HFFc6 (cell line): ENCODE data around the gene GDF2. TPM values are rescaled to one million over a fixed set of nuclear protein-coding genes. Genes with fewer than 3 reads are reported as not detected.

ENCODE experiments used
- DNase-seq: peaks from one replicate; pipeline ENCODE4 v3.0.0-alpha.2; 2018
- H3K27ac Mint-ChIP-seq: 2 replicates; pipeline ENCODE4 v1.8.0; 2020; ENCODE audit warnings: mild to moderate bottlenecking, mixed read lengths
- H3K27me3 Mint-ChIP-seq: 2 replicates; pipeline ENCODE4 v1.8.0; 2021; ENCODE audit warnings: mild to moderate bottlenecking, moderate library complexity, mixed read lengths; ENCODE audit not compliant: insufficient read depth
- H3K36me3 Mint-ChIP-seq: 2 replicates; pipeline ENCODE4 v1.8.0; 2021; ENCODE audit warnings: low read depth, mixed read lengths
- H3K4me1 Mint-ChIP-seq: 2 replicates; pipeline ENCODE4 v1.8.0; 2020; ENCODE audit warnings: low read depth, mixed read lengths
- H3K4me3 Mint-ChIP-seq: 2 replicates; pipeline ENCODE4 v1.8.0; 2020; ENCODE audit warnings: mild to moderate bottlenecking, moderate library complexity, mixed read lengths
- H3K9me3 Mint-ChIP-seq: 2 replicates; pipeline ENCODE4 v1.8.0; 2020; ENCODE audit warnings: mild to moderate bottlenecking, mixed read lengths
- total RNA-seq, 6 experiments: library from RNA; stranded (reverse); fragmentation: NEBNext Ultra II Directional; extraction: Animal tissue kit (Norgen Biotek cat#: 25700); gene quantifications; 2 replicates in 1 of 6; 3 replicates in 5 of 6; pipeline ENCODE4 v1.2.3, GENCODE V29; 2021
- TF ChIP-seq, protein P1 (sequence below): fragments of 200-600 bp; sonication (generic); IDR thresholded peaks from 2 replicates; pipeline ENCODE4 v1.5.0; 2021; ENCODE audit warnings: antibody characterized with exemption, mild to moderate bottlenecking

GDF2 gene
- total RNA-seq, 6 experiments from 2014 or later = not detected

DNA sequence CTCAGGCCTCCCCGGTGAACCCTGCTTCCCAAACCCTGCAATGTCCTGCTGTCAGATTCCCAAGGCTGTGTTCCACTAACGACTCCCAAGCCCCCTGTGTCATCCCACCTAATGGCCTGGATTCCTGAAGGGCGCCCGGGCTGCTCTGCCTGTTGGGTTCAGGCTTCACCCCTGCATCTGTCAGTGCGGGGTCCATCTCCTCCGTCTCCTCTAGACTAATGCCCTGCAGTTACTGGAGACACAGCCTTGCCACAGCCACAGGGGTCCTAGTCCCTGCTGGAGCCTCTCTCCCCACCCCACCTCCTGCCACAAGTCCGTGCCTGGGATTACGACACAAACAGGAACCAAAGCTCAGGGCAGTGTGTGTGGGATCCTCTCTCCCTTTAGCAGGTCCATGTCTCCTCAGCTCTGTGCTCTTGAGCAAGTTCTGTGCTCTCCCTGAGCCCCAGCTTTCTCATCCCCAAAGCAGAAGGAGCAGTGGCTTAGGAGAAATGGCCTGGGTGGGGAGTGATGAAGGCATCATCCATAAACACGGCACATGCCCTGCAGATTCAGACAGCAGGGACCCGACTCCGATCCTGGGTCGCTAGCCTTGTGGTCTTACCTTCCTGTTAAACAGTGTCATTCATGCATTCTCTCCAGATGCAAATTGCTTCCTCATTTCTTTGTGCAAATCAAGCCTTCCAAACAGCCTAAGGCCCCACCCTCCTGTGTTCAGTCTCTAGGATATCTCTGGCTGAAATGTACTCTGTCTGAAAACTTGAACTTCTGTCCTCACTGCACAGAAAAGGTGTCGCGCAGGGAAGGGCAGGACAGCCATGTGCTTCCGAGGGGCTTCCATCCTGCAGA lies 17.7 kb downstream of the GDF2 start:
- TF ChIP-seq, protein P1, sequence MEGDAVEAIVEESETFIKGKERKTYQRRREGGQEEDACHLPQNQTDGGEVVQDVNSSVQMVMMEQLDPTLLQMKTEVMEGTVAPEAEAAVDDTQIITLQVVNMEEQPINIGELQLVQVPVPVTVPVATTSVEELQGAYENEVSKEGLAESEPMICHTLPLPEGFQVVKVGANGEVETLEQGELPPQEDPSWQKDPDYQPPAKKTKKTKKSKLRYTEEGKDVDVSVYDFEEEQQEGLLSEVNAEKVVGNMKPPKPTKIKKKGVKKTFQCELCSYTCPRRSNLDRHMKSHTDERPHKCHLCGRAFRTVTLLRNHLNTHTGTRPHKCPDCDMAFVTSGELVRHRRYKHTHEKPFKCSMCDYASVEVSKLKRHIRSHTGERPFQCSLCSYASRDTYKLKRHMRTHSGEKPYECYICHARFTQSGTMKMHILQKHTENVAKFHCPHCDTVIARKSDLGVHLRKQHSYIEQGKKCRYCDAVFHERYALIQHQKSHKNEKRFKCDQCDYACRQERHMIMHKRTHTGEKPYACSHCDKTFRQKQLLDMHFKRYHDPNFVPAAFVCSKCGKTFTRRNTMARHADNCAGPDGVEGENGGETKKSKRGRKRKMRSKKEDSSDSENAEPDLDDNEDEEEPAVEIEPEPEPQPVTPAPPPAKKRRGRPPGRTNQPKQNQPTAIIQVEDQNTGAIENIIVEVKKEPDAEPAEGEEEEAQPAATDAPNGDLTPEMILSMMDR = no peak
- no peaks in the 10 kb centered on the region for H3K9me3 Mint-ChIP-seq
- peaks cover 13% of the 10 kb centered on the region for H3K4me1 Mint-ChIP-seq
- H3K27ac Mint-ChIP-seq = no peak overlapping the region
- H3K4me3 Mint-ChIP-seq = no peak overlapping the region
- H3K27me3 Mint-ChIP-seq = peaks cover 28% of the 10 kb centered on the region
- H3K36me3 Mint-ChIP-seq = no peaks in the 10 kb centered on the region
- no peak for DNase-seq

DNA sequence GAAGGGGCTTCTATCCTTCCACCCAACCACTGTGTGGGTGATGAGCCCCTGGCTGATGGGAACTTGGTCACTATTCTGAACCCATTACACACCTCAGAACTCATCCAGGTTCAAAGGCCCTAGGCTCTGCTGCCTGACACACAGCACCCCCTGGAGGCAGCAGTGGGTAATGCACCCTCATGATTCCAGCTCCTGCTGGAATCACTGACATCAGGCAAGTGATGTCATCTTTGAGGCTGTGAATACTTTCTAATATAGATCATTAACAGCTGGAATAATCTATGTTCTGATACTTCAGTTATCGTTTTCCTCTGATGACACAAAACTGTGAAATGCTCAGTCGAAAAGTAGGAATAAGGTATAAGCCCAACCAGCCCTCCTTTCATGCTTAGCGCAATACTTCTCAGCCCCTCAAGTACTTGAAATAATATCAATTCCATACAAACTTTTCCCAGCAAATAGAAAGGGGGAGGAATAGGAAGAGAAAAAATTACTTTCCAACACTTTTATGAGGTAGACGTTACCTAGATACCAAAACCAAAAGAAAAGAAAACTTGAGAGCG lies 18.4 kb downstream of the GDF2 start:
- no peaks in the 10 kb centered on the region for H3K36me3 Mint-ChIP-seq
- TF ChIP-seq, protein P1 = peak; percentile 100
- H3K4me3 Mint-ChIP-seq = no peak overlapping the region
- no peak overlapping the region for H3K27ac Mint-ChIP-seq
- DNase-seq = peak; percentile 48
- peaks cover 34% of the 10 kb centered on the region for H3K27me3 Mint-ChIP-seq
- peaks cover 13% of the 10 kb centered on the region for H3K4me1 Mint-ChIP-seq
- no peaks in the 10 kb centered on the region for H3K9me3 Mint-ChIP-seq

DNA sequence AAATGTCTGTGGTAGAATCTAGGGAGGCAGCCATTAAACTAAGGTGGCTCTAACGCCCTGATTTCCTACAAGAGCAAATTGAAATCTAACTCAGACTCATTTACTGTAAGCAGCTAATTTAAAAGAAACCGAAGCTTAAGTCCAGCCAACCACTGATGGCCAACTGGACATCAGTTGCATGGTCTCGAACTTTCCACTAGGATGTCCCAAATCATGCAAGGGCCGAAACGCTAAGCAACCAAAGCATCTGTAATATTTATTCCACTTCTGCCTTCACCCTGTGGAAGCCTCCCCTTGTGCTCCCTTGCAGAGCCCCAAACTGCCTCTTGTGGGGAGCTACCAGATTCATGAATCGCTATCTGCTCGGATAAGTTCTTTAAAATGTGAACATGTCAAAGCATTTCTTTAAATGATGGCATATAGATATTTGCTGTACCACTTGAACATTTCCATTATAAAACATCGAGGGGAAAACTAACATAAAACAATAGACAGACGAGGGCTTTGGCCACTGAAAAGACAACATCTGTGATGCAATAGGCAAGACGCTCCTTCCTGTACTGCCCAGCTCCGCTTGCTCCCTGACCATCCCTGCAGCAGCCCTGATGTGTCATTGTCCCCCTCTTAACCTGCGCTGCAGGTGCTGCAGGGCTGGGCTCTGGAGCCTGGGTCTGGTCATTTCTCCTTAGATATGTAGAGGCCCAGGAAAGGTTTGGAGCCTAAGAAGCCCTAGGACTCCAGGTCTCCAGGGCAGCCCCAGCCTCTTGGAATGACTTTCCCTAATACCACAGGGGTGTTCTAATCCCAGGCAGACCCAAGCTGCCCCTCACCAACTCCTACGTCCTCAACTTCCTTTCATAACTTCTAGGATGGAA lies 23.0 kb downstream of the GDF2 start:
- H3K4me1 Mint-ChIP-seq = no peaks in the 10 kb centered on the region
- H3K27ac Mint-ChIP-seq = no peak overlapping the region
- H3K4me3 Mint-ChIP-seq = no peak overlapping the region
- H3K9me3 Mint-ChIP-seq = no peaks in the 10 kb centered on the region
- no peak for DNase-seq
- no peaks in the 10 kb centered on the region for H3K36me3 Mint-ChIP-seq
- TF ChIP-seq, protein P1 = no peak
- peaks cover 37% of the 10 kb centered on the region for H3K27me3 Mint-ChIP-seq

DNA sequence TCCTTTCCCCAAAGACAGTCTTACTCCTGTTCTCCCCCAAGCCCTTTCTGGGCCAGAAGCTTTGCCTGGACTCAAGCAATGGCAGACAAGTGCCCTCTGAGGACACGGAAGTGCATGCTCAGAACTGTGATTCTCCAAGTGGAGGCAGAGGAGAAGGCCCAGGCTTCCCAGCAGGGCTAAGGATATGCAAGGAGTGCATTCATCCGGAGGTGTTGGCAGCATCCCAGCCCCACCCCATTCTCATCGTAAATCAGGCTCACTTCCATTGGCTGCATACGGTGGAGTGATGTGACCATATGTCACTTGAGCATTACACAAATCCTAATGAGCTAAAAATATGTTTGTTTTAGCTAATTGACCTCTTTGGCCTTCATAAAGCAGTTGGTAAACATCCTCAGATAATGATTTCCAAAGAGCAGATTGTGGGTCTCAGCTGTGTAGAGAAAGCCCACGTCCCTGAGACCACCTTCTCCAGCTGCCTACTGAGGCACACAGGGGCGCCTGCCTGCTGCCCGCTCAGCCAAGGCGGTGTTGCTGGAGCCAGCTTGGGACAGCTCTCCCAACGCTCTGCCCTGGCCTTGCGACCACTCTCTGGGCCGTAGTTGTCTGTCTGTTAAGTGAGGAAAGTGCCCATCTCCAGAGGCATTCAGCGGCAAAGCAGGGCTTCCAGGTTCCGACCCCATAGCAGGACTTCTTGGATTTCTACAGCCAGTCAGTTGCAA lies 24.5 kb downstream of the GDF2 start:
- TF ChIP-seq, protein P1 = no peak
- Mint-ChIP-seq H3K27ac (no peak overlapping the region), H3K4me3 (no peak overlapping the region), H3K9me3 (no peaks in the 10 kb centered on the region), H3K36me3 (no peaks in the 10 kb centered on the region), H3K4me1 (no peaks in the 10 kb centered on the region), H3K27me3 (peaks cover 40% of the 10 kb centered on the region)
- DNase-seq = no peak

DNA sequence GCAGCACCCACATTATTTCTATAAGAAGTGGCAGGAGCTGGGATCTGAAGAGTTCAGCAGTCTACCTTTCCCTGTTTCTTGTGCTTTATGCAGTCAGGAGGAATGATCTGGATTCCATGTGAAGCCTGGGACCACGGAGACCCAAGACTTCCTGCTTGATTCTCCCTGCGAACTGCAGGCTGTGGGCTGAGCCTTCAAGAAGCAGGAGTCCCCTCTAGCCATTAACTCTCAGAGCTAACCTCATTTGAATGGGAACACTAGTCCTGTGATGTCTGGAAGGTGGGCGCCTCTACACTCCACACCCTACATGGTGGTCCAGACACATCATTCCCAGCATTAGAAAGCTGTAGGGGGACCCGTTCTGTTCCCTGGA lies 25.0 kb downstream of the GDF2 start:
- TF ChIP-seq, protein P1 = no peak
- Mint-ChIP-seq H3K27ac (no peak overlapping the region), H3K4me1 (no peaks in the 10 kb centered on the region), H3K4me3 (no peak overlapping the region), H3K27me3 (peaks cover 44% of the 10 kb centered on the region), H3K36me3 (no peaks in the 10 kb centered on the region), H3K9me3 (no peaks in the 10 kb centered on the region)
- no peak for DNase-seq
